HG03280 (cell line): ENCODE results near the gene KCNH1.

ENCODE experiments used
- ATAC-seq: cut with Tn5 transposase; IDR thresholded peaks from one replicate; pipeline ENCODE4 v1.9.1; 2021; ENCODE audit warnings: mild to moderate bottlenecking, moderate library complexity; ENCODE audit not compliant: unreplicated experiment

Gene KCNH1, protein sequence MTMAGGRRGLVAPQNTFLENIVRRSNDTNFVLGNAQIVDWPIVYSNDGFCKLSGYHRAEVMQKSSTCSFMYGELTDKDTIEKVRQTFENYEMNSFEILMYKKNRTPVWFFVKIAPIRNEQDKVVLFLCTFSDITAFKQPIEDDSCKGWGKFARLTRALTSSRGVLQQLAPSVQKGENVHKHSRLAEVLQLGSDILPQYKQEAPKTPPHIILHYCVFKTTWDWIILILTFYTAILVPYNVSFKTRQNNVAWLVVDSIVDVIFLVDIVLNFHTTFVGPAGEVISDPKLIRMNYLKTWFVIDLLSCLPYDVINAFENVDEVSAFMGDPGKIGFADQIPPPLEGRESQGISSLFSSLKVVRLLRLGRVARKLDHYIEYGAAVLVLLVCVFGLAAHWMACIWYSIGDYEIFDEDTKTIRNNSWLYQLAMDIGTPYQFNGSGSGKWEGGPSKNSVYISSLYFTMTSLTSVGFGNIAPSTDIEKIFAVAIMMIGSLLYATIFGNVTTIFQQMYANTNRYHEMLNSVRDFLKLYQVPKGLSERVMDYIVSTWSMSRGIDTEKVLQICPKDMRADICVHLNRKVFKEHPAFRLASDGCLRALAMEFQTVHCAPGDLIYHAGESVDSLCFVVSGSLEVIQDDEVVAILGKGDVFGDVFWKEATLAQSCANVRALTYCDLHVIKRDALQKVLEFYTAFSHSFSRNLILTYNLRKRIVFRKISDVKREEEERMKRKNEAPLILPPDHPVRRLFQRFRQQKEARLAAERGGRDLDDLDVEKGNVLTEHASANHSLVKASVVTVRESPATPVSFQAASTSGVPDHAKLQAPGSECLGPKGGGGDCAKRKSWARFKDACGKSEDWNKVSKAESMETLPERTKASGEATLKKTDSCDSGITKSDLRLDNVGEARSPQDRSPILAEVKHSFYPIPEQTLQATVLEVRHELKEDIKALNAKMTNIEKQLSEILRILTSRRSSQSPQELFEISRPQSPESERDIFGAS

GRCh38 chr1:211133836-211134669 is at the start of gene KCNH1:
Gene KCNH1 (minus strand): TSS chr1:211134148. CDS start chr1:211133945, 203 bp downstream.
- ATAC-seq: peak; percentile 90

DNA sequence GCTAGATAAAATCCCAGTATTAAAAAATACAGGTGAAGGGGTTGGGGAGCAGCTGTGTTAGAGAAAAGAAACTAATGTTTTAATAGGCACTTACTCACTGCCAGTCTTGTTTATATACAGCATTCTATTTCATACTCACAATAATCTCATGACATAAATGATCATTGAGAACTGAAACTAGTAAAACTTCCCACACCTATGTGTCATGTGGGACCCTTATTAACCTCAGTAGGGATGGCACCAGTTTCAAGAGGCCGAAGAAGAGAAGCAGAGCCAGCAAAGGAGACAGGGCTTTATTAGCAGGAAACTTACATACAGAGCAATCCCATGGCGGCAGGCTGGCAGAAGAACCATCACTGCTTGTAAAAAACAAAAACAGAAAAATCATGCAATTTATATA is 48.8 kb upstream of the KCNH1 start:
- ATAC-seq: no peak

- ATAC-seq: no peak
Observed at GRCh38 chr1:211174375-211174774, 40.4 kb upstream of the KCNH1 start.

DNA sequence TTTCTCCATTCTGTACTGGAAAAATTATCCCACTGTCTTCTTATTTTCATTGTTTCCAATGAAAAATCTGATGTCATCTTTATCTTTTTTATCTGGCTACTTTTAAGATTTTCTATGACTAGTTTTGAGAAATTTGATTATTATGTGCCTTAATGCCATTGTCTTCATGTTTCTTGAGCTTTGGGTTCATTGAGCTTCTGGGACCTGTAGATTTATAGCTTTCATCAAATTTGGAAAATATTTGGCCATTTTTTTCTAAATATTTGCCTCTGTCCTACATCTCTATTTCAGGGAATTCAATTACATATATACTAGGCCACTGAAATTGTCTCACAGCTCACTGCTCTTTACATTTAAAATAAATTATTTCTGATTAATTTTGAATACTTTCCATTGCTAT is 38.7 kb upstream of the KCNH1 start:
- no peak for ATAC-seq

- ATAC-seq: no peak
Observed at GRCh38 chr1:211169353-211169752, 35.4 kb upstream of the KCNH1 start.

GRCh38 chr1:211158866-211159265 is 24.9 kb upstream of the KCNH1 start:
- ATAC-seq: no peak

DNA sequence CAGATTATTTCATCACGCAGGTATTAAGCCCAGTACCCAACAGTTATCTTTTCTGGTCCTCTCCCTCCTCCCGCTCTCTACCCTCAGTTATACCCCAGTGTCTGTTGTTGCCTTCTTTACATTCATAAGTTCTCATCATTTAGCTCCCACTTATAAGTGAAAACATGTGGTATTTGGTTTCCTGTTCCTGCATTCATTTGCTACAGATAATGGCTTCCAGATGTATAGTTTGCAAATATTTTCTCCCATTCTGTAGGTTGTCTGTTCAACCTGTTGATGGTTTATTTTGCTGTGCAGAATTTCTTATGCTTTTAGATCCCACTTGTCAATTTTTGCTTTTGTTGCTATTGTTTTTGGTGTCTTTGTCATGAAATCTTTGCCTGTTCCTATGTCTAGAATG is 21.1 kb upstream of the KCNH1 start:
- ATAC-seq: no peak

GRCh38 chr1:211153932-211154331 is 20.0 kb upstream of the KCNH1 start:
- ATAC-seq: no peak

GRCh38 chr1:211148366-211148765 is 14.4 kb upstream of the KCNH1 start:
- ATAC-seq: no peak

- no peak for ATAC-seq
Observed at GRCh38 chr1:211145944-211146343, 12.0 kb upstream of the KCNH1 start.

DNA sequence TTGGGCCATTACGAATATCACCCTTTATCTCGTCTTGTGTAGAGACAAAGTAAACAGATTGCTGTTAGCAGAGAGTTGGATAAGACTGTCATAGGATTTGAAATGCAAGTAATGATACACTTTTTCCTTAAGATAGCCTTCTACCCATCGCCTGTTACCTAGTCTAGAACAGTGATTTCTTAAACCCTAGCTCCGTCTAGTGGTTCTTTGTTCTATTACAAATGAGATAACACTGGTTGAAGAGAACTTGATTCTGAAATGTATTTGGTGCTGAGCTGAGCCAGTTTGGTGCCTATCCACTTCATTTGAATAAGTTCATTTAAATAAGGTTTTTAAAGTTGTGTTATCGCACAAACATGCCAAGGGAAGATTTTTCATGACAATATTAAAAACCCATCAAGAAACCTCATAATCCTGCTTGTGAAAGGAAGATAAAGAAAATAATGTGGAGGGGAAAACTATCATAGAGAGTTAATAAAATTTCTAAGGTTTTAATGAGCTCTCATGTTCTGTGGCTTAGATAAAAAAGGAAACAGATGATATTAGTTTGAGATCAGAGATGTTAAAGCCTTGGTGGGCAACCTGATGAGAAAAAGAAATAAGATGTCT is 1.5 kb upstream of the KCNH1 start:
- no peak for ATAC-seq

- ATAC-seq: peak; percentile 10
Observed at GRCh38 chr1:211133393-211133835, 534 bp downstream of the KCNH1 start.

DNA sequence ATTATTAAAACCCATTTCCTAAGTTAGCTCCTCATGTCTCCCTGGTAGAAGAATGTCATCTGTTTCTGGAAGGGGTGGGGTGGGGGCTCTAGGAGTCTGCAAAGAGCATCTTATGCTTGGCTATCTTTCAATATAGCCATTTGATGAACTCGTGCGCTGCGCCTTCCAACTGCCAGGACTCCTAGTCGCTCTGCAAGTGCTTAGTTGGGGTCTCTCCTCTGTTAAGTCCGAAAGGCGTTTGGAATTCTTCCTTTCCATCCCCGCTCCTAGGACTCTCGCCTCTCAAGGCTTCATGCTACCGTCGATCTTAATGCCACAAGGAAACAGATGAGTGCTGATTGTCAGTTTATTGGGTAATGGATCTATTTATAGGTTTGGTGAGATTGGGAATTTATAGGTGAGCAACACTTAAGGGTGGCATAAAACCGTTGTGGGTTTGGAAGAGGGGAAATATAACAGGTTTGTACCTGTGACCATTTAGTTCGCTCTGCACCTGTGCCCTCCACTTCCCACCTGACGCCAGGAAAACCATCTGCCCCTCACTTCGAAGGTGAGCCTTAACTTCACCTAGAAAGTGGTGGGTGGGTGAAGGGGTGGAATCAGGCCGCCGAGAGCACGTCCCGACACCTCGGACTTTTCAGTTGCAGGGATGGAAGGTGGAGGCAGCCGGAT is 1.1 kb downstream of the KCNH1 start:
- no peak for ATAC-seq

GRCh38 chr1:211129776-211130175 is 4.2 kb downstream of the KCNH1 start:
- no peak for ATAC-seq

DNA sequence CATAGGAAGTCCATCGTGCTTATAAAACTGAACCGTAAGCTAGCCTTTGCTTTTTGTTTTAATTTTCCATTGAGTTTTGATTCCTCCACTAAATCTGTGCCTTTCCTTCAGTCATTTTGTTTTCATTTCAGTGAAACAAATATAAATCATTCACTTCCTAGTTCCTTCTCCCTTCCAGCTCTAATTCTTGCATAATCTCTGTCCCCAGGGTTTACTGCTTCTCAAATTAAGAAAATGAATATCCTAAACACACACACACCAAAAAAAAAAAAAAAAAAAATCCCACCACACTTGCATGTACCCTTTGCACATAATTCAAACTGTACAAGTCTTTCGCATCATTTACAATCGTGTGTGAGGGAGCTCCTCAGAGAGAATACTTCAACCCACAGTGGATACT is 6.8 kb downstream of the KCNH1 start:
- no peak for ATAC-seq

- ATAC-seq: no peak
Observed at GRCh38 chr1:211126622-211127021, 7.3 kb downstream of the KCNH1 start.

DNA sequence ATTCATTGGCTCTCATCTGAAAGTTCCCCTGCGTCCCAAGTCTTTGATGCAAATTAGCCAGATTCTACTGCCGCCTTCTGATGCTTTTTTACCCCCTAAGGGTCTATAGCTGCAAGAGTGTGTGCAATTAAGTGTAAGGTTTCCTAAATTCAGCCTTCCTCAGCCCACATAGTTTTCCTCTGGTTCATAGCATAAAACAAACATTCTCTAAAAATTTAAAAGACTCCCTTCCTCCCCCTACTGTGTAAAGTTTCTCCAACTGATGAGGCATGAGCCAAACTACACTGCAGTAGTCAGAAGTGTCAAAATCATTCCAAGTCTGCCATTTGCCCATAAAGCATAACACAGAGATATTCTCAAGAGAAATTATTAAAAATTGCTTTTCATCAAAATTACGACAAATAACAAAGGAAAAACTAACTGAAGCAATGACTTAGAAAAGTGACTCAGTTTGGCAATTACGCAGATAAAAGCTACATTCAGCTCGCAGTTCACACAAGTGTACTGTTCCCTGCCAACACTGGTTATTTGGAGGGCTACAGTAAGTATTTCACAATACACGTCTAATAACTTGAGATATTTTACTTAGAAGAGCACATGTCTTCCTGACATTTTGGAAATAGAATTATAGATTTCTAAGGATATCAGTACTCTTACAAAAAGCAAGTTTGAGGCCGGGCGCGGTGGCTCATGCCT is 15.4 kb downstream of the KCNH1 start:
- no peak for ATAC-seq

DNA sequence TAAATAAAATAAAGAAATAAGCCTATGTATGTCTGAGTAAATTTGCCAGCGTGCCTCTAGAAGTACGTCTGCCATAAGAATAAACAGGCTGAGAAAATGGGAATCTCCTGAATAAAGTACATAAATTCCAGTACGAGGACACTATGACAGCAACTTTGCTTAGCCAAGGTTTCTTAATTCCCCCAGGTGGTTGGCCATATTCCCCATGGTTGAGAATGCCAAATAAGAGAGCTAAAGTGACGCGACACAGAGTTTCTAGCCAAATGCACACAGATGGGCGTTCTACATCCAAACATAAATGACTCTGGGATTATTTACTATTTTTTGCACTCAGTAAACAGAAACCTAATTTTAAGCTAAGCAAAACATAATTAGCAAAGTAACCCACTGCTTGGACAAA is 19.5 kb downstream of the KCNH1 start:
- ATAC-seq: no peak

GRCh38 chr1:211113566-211113965 is 20.4 kb downstream of the KCNH1 start:
- ATAC-seq: no peak
